GM18517 (cell line): ENCODE results near the gene MACROH2A1.

Source experiments
- ATAC-seq: cut with Tn5 transposase; IDR thresholded peaks from one replicate; pipeline ENCODE4 v1.9.1; 2021; ENCODE audit warnings: mild to moderate bottlenecking, moderate library complexity; ENCODE audit not compliant: unreplicated experiment

MACROH2A1 gene

DNA sequence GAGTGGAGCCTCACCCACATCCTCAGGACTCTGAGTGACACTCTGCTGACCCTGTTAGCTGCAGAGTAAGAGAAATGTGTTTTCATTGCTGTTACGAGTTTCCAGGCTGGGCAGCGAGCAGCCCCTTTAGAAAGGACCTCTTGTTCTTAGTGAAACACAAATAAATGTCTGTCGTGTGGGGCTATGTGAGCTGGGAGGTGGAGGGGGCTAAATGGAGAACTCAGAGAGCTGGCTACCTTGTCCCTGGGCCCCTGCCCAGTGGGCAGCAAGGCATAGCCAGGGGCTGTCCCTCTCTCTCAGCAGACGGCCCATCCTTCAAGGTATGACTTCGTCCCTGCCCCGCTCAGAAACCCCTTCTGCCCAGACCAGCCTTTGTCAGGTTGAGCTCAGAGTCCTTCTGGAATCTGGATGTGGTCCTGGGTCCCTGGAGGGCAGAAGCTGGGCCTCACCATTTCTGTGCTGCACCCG lies 38.0 kb upstream of the MACROH2A1 start:
- no peak for ATAC-seq

DNA sequence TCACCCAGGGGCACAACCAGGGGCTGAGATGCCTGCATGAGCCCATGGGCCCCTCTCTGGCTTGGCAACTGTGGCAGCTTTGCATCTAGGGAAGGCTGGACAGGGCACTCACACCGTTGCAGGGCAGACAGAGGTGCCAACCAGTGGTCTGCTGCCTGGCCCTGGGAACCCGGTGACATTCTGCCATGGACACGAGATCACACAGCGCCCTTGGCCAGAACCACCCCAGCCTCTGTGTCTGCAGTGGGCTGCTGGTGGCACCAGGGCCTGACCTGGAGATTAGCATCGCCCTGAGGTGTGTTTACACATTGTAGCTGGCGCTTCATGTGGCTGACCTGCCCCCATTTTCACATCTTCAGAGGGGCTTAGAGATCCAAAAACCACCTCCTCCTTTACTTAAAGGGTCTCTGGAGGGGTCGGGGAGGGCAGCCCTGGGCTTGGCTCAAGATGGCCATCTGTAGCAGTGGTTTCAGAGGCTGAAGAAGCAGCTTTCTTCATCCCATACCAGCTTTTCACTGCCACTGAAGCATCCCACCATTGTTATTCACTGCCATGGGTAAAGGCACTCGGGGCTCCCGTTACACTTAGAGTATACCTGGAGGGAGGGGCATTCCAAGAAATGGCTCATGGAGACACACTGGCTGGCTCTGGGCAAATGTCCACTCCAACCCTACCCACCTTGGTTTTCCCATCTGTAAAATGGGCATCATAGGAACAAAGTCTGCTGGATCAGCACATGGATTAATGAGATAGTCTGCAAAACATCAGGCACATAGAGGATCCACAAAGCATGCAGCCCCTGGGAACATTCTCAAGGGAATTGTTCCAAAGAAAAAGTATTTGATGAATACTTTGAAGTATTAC lies 36.7 kb upstream of the MACROH2A1 start:
- ATAC-seq: no peak

DNA sequence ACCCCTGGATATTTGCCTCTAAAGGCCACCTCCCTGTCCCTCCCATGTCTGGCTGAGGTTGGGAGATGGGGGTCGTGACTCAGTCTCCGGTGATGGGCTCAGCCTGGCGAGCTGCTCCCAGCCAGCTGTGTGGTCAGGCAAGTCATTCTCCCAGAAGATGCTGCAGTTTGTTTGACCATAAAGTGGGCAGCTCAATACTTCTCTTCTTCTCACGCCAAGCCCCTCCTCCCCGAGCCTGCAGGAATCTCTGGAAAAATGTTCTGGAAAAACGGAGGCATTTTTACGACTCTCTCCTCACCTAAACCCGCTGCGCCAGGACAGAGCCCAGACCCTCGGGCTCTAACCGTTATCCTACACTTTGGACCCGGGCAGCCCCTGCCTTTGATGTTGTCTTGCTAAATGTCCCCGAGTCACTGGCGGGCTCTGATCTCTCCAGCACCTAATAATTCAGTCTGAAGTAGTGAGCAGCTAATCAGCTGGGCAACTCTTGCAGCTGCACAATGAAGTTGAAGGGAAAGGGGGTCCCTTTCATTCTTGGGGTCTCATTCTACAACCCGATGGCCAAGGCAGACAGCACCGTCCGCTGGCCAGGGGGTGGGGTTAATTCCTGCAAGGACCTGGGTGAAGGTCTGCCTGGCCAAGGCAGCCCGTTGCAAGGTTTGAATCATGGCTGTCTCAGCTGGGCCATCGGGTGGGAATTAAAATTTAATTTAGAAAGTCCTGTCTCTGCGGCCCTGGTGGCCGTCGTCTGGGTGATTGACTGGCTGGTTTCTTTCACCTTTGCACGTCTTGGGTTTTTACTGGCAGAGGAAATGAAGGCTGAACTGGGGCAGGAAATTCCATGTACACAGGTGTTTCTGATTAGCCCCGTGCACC lies 35.8 kb upstream of the MACROH2A1 start:
- ATAC-seq: no peak

DNA sequence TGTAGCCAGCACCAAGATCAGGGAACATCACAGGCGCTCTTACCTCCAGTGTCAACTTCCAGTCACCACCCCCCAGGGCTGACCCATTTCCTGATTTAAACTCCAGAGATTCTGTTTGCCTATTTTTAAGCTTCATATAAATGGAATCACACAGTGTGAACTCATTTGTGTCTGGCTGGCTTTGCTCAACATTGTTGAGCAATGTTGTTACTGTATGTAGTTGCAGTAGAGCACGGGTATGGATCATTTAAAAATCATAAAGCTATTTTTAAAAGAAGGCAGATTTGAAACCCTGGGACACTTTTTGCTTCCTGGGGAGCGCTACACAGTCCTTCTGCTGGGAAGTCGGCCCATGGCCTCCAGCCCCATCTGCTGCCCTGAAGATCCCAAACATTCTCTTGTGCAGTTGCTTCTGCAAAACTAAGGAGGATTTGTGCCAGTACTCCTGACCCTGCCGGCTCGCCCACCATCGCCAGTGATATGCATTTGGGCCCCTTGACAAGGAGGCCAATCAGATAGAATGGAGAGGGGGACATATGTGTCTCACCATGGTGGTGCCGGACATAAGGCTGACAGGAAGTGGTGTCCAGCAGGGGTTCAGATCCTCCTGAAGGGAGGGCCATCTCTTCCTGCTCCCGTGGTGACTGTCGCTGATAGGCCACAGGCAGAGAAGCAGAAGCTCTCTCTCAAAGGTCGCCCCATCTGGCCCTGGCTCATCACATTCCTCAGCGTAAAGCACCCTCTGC lies 34.8 kb upstream of the MACROH2A1 start:
- no peak for ATAC-seq

DNA sequence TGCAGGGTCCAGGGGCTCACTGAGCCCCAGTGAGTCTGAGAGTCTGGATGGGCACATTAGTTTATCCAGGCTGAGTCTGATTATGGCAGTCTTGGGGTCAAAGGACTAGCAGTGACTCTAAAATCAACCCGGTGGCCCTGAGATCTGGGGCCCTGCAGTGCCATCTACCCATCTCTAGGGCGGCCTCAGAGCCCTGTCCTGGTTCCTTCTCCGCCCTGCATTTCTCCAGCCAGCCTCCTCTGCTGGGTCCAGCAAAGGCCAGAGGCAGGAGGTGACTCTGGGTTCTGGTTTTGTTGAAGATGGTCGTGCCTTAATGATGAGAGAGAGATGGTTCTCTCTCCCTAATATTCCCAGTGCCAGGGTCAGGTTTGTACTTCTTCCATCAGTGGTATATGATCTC lies 33.1 kb upstream of the MACROH2A1 start:
- no peak for ATAC-seq

DNA sequence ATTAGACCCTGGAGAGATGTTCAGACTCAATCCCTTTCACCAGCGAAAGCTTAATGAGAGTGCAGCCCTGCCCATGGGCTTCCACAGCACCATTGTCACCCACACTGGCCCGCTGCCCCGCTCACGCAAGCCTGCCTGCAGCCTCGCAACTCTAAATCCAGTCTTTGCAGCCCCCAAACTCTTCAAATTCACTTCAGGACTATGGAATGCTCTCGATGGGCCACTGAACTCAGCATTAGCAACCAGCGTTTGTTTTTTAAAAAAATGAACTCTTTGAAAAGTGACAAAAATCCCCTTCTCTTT lies 31.1 kb upstream of the MACROH2A1 start:
- ATAC-seq: no peak

DNA sequence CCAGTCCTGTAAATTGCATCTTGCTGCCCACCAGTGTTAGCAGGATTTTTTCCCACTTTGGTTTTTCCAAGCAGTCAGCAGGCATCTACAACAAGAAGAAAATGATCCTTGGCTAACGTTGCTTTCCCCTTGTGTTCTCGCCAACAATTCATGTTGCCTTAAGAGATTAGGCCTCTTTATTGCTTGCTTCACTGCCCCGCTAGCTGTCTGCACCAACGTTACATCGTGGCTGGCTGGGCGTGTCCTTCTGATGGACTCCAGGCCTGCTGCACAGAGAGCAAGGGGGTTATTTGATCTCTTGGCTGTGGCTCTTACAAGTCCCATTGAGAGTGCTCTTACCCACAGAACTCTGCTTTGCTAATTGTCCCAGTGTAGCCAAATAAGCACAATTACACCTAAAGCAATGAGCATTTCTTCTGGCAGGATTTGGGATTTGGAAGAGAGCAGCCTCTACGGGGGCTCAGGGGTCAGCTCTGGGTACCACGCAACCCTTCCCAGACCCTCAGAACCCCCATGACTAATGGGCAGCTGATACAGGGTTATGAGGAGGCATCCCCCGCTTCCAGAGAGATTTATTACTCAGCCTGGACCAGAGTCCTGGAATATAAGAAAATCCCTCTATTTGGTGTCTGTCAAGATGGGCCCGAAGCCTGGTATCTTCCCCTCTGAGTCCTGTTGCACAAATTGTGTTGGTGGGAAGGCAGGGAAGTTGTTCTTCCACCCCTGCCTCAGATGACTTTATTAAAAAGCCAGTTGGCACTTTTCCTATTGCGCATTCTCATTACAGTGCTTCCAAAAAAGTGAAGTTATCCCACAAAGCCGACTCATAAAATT lies 30.5 kb upstream of the MACROH2A1 start:
- no peak for ATAC-seq

DNA sequence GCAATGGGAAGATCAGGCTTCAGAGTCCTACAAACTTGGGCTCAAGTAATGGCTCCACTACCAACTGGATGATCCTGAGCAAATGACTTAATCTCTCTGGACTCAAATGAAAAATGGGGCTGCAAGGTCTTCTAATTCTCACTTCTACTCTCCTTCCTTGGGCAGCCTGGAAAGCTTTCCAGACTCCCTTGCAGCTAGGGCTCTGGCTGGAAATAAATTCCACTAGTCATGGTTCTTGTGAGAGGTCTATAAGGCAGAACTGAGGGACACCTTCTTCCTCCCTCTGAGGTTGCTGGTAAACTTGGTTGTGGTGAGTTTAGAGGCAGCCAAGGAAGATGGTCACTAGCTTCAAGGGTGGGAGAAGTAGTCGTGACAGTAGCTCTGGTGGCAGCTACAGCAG lies 29.6 kb upstream of the MACROH2A1 start:
- ATAC-seq: no peak

DNA sequence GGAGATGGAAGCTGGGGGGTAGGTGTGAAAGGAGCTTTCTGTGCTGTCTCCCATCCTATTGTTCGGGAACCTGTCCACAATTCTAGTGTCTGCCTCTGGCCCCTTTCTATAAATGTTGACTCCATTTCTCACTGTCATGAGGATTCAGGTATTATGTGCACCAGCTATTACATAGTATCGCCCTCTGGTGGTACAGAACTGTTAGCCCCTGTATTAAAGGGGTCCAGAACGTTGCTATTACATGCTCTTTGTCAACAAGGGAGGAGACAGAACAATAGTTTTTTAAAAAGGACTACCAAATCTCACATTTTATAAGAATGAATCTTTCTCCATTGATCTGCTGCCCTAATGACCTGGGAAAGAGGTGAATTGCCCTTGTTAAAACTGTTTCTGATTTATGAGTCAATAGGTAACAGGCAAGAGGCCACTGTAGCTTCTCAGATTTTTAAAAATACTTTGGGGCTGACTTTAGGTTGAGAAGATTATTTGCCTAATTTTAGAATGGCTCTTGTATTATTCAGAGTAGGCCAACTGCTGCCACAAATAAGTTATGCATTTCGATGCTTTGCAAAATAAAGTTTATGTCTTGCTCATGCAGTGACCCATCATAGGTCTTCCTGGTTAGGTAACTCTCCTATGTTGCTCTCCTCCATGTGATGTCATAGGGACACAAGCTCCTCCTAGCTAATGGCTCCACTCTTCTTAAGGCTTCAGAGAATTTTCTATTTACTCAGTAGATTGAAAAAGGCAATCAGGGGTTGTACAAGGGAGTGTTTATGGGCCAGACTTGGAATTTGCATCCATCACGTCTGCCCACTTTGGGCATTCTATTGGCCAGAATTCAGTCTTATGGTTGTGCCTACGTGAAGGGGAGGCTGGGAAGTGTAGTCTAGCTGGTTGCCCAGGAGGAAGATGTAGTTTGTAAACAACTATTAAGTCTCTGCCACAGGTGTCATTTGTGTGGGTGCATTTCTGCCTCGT lies 27.4 kb upstream of the MACROH2A1 start:
- ATAC-seq: peak; percentile 76

DNA sequence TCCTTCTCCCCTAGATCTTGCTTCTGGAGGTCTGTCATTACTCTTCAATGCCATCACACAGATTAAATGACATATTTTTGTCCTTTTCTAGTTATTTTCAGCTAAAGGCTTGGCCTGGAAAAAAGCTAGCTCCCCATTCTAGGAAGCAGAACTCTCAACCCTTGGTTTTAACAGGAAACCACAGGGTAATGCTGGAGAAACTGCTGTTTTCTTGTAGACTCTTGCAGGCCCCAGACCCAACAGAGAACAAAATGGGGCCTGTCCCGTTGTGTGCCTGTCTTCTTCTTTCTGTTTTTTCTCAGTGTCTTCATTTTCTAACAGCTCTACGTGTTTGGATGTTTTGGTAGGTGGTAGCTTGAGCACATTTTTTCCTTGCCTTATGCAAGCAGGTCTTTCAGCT lies 26.6 kb upstream of the MACROH2A1 start:
- ATAC-seq: no peak

DNA sequence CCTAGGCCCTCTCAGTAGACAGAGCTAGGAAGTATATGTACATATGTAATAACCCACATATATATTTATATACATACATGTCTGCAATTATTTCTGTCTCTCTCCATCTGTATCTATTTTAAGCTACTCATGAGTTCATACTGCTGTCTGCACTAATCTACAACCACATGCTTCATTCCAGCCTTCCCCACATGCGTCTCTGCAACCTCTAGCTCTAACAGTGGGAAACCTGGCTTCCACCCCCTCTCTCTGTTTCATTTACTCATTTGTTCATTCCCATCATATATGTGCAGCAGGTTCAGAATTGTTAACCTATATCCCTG lies 24.8 kb upstream of the MACROH2A1 start:
- ATAC-seq: no peak

DNA sequence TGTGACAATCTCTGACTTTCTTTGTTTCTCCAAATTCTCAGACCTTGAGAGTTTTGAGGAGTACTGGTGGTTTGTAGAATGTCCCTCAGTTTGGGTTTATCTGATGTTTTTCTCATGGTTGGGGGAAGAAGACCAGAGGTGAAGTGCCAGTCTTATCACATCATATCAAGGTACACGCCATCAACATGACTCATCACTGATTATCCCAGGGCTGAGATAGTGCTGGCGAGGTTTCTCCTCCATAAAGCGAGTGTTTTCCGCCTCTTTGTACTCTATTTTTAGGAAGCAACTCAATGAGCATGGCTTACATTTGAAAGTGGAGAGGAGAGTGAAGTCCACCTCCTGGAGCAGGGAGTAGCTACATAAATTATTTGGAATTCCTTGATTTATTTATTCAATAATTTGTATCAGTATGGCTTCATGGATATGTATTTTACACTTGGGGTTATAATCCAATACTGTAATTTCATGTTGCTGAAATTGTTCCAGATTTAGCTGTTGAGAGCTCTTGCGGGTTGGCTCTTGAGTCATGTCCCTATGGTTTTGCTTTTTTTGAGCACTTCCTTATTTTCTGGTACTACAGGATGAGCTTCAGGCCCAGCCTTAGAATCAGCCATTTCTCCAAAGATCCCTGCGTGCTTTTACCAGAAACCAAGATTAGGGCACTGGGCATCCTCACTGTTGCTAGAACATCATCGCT lies 24.3 kb upstream of the MACROH2A1 start:
- no peak for ATAC-seq

DNA sequence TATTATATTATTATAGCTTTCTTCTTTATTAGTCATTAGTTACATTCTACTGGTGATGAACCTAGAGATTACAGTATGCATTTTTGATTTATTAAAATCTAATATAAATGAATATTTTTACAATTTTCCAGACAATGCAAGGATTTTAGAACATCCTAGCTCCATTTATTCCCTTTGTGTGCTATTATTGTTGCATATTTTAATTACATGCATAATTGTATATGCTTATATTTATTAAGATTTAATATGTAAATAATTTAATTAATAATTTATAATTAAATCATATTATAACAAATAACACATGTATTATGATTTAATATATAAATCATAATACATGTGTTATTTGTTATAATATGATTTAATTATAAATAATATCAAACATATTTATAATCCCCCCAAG lies 23.4 kb upstream of the MACROH2A1 start:
- ATAC-seq: no peak

DNA sequence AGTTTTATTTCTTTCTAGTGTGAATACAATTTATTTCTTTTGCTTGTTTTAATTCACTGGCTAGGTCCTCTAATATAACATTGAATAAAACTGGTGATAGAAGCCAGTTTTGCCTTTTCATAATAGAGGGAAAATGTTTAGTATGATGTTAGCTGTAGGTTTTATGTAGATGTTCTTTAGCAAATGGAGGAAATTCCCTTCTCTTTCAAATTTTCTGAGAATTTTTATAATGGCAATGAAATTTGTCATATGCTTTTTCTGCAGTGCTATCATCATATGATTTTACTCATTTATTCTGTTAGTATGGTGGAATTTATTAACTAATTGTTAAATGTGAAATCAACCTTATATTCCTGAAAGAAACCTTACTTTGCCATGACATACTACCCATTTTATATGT lies 18.1 kb upstream of the MACROH2A1 start:
- no peak for ATAC-seq

DNA sequence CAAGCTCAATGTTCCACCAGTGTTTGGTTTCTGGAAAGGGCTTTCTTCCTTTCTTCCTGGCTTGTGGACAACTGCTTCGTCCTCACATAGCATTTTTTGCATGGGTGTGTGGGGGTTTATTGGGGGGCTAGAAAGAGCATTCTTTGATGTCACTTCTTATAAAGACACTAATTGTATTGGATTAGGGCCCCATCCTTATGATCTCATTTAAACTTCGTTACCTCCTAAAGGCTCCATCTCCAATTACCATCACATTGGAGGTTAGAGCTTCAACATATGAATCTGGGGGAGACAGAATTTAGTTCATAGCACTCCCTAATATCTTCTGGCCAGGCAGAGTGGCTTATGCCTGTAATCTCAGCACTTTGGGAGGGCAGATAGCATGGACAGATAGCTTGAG lies 6.1 kb upstream of the MACROH2A1 start:
- ATAC-seq: no peak

DNA sequence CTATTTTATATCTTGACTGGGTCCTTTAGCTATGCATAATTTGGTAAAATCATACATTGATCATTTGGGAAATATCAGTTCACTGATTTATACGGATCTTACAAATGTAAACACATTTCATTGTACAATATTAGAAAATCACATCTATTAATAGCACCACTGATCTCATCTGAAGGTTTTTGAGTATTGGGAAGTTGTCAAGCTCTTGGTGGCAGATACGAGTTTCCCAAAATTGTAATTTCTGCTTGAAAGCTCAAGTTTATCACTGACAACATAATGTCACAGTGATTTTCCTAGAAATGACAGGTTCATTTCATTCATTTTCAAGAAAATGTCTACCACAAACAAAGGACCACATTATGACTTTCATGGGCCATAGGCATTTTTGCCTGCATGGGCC lies 3.0 kb upstream of the MACROH2A1 start:
- ATAC-seq: no peak

DNA sequence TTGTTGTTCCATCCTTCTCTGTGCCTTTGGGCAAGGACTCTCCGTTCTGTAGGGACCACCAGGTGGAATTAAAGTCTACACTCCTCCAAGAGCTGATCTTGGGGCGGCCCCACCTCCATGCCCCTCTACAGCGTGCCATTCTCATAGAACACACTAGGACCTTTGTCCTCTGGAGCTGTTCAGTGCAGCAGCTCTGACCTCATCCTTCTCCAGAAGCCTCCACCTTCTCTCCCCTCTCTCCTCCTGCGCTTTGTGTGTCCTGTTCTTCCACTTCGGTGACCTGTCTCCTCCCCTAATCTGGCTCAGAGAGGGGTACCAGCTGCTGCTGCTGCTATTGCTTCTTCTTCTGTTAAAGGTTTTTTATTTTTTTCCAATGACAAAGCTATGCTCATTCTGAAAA lies 1.8 kb upstream of the MACROH2A1 start:
- ATAC-seq: no peak

DNA sequence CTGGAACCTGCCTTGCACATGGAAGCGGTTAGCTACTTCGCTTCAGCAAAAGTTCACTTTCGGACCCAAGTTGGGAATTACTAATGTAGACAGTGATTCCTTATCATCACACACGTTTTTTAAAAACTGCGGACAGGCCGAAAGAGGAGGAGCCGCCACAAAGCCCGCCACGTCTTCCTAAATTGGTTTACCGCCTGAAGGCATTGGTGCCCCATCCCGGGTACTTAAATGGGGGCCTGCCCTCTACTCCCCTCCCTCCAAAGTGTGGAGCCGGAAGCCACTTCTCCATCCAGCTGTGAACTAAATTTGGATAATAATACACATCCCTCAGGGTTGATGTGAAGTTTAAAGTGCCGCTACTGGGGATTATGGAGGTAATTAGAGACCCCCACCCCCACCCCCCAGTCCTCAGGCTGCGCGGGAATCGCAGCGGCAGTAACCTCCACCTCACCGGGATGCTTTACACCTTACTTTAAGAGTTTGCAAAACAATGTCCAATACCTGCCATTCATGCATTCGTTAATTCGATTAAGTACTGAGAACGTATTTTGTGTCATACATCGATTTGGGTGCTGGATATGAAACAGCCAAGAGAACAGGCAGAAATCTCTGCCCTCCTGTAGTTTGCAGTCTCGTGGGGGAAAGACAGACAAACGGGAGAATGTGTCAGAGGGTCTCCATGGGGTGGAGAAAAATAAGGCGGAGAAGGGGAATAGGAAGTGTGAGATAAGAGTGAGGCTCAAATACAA lies 937 bp upstream of the MACROH2A1 start:
- ATAC-seq: no peak
